T-helper 2 cell treated with Interferon-gamma antibody and Interleukin-4, amounts not matched to agents 5 μg/mL and 100 μg/mL, for 36 hours (primary cell): Measurements from ENCODE around the gene ZNF804A.

Experiments
- DNase-seq: peaks from one replicate; pipeline ENCODE4 v3.0.0; 2021; ENCODE audit warnings: low spot score
- H3K27ac Mint-ChIP-seq: one replicate; pipeline ENCODE4 v1.8.0; 2021; ENCODE audit warnings: mild to moderate bottlenecking, mixed read lengths
- H3K27me3 Mint-ChIP-seq: one replicate; pipeline ENCODE4 v1.8.0; 2021; ENCODE audit warnings: low read depth, mixed read lengths
- H3K36me3 Mint-ChIP-seq: one replicate; pipeline ENCODE4 v1.8.0; 2021; ENCODE audit warnings: low read depth, mixed read lengths
- H3K4me1 Mint-ChIP-seq: one replicate; pipeline ENCODE4 v1.8.0; 2021; ENCODE audit warnings: low read depth, mixed read lengths
- H3K4me3 Mint-ChIP-seq: one replicate; pipeline ENCODE4 v1.8.0; 2022; ENCODE audit warnings: mild to moderate bottlenecking, moderate library complexity, mixed read lengths
- H3K9me3 Mint-ChIP-seq: one replicate; pipeline ENCODE4 v1.8.0; 2021; ENCODE audit warnings: mixed read lengths

The ZNF804A gene

GRCh38 chr2:184637781-184638180, 39.5 kb downstream of the ZNF804A start:
- Mint-ChIP-seq H3K27ac (no peak overlapping the region), H3K27me3 (no peaks in the 10 kb centered on the region), H3K4me1 (no peaks in the 10 kb centered on the region), H3K4me3 (no peak overlapping the region), H3K36me3 (no peaks in the 10 kb centered on the region), H3K9me3 (no peaks in the 10 kb centered on the region)
- DNase-seq: no peak

- no peak overlapping the region for H3K4me3 Mint-ChIP-seq
- H3K36me3 Mint-ChIP-seq: no peaks in the 10 kb centered on the region
- DNase-seq: no peak
- H3K9me3 Mint-ChIP-seq: peaks cover 4% of the 10 kb centered on the region
- H3K27me3 Mint-ChIP-seq: no peaks in the 10 kb centered on the region
- H3K27ac Mint-ChIP-seq: no peak overlapping the region
- no peaks in the 10 kb centered on the region for H3K4me1 Mint-ChIP-seq
Observed at GRCh38 chr2:184644685-184645084, 46.4 kb downstream of the ZNF804A start.

- no peak overlapping the region for H3K27ac Mint-ChIP-seq
- no peaks in the 10 kb centered on the region for H3K36me3 Mint-ChIP-seq
- no peak overlapping the region for H3K4me3 Mint-ChIP-seq
- no peaks in the 10 kb centered on the region for H3K27me3 Mint-ChIP-seq
- no peaks in the 10 kb centered on the region for H3K4me1 Mint-ChIP-seq
- H3K9me3 Mint-ChIP-seq: peaks cover 9% of the 10 kb centered on the region
- DNase-seq: no peak
Observed at GRCh38 chr2:184646177-184646576, 47.8 kb downstream of the ZNF804A start.

- H3K27me3 Mint-ChIP-seq: no peaks in the 10 kb centered on the region
- no peaks in the 10 kb centered on the region for H3K4me1 Mint-ChIP-seq
- peaks cover 9% of the 10 kb centered on the region for H3K9me3 Mint-ChIP-seq
- H3K36me3 Mint-ChIP-seq: no peaks in the 10 kb centered on the region
- H3K27ac Mint-ChIP-seq: no peak overlapping the region
- no peak overlapping the region for H3K4me3 Mint-ChIP-seq
- DNase-seq: no peak
Observed at GRCh38 chr2:184646593-184646992, 48.3 kb downstream of the ZNF804A start.

GRCh38 chr2:184654945-184655344, 56.6 kb downstream of the ZNF804A start:
- peaks cover 3% of the 10 kb centered on the region for H3K9me3 Mint-ChIP-seq
- no peak overlapping the region for H3K27ac Mint-ChIP-seq
- H3K27me3 Mint-ChIP-seq: no peaks in the 10 kb centered on the region
- no peaks in the 10 kb centered on the region for H3K36me3 Mint-ChIP-seq
- no peaks in the 10 kb centered on the region for H3K4me1 Mint-ChIP-seq
- no peak for DNase-seq
- H3K4me3 Mint-ChIP-seq: no peak overlapping the region

- Mint-ChIP-seq H3K4me1 (no peaks in the 10 kb centered on the region), H3K36me3 (no peaks in the 10 kb centered on the region), H3K4me3 (no peak overlapping the region), H3K27me3 (no peaks in the 10 kb centered on the region), H3K9me3 (no peaks in the 10 kb centered on the region), H3K27ac (no peak overlapping the region)
- no peak for DNase-seq
Observed at GRCh38 chr2:184677171-184677570, 78.8 kb downstream of the ZNF804A start.

- no peaks in the 10 kb centered on the region for H3K4me1 Mint-ChIP-seq
- H3K9me3 Mint-ChIP-seq: no peaks in the 10 kb centered on the region
- no peak overlapping the region for H3K27ac Mint-ChIP-seq
- H3K27me3 Mint-ChIP-seq: no peaks in the 10 kb centered on the region
- no peak overlapping the region for H3K4me3 Mint-ChIP-seq
- no peak for DNase-seq
- H3K36me3 Mint-ChIP-seq: no peaks in the 10 kb centered on the region
Observed at GRCh38 chr2:184679219-184680018, 81.1 kb downstream of the ZNF804A start.

- Mint-ChIP-seq H3K27me3 (no peaks in the 10 kb centered on the region), H3K4me1 (no peaks in the 10 kb centered on the region), H3K4me3 (no peak overlapping the region), H3K27ac (no peak overlapping the region), H3K36me3 (no peaks in the 10 kb centered on the region), H3K9me3 (no peaks in the 10 kb centered on the region)
- no peak for DNase-seq
Observed at GRCh38 chr2:184680825-184681224, 82.5 kb downstream of the ZNF804A start.

GRCh38 chr2:184681642-184682321, 83.5 kb downstream of the ZNF804A start:
- Mint-ChIP-seq H3K27ac (no peak overlapping the region), H3K4me3 (no peak overlapping the region), H3K4me1 (no peaks in the 10 kb centered on the region), H3K27me3 (no peaks in the 10 kb centered on the region), H3K36me3 (no peaks in the 10 kb centered on the region), H3K9me3 (no peaks in the 10 kb centered on the region)
- DNase-seq: no peak

GRCh38 chr2:184683911-184684310, 85.6 kb downstream of the ZNF804A start:
- Mint-ChIP-seq H3K4me3 (no peak overlapping the region), H3K9me3 (no peaks in the 10 kb centered on the region), H3K27ac (no peak overlapping the region), H3K36me3 (no peaks in the 10 kb centered on the region), H3K4me1 (no peaks in the 10 kb centered on the region), H3K27me3 (no peaks in the 10 kb centered on the region)
- no peak for DNase-seq

GRCh38 chr2:184685999-184686841, 87.9 kb downstream of the ZNF804A start:
- H3K4me1 Mint-ChIP-seq: no peaks in the 10 kb centered on the region
- H3K27ac Mint-ChIP-seq: no peak overlapping the region
- no peaks in the 10 kb centered on the region for H3K27me3 Mint-ChIP-seq
- no peaks in the 10 kb centered on the region for H3K36me3 Mint-ChIP-seq
- DNase-seq: no peak
- H3K9me3 Mint-ChIP-seq: no peaks in the 10 kb centered on the region
- H3K4me3 Mint-ChIP-seq: no peak overlapping the region

- Mint-ChIP-seq H3K27ac (no peak overlapping the region), H3K4me1 (no peaks in the 10 kb centered on the region), H3K9me3 (no peaks in the 10 kb centered on the region), H3K27me3 (no peaks in the 10 kb centered on the region), H3K36me3 (no peaks in the 10 kb centered on the region), H3K4me3 (no peak overlapping the region)
- no peak for DNase-seq
Observed at GRCh38 chr2:184689638-184690037, 91.3 kb downstream of the ZNF804A start.

GRCh38 chr2:184692141-184692734, 93.9 kb downstream of the ZNF804A start:
- H3K27me3 Mint-ChIP-seq: no peaks in the 10 kb centered on the region
- H3K36me3 Mint-ChIP-seq: no peaks in the 10 kb centered on the region
- H3K27ac Mint-ChIP-seq: no peak overlapping the region
- no peak for DNase-seq
- H3K9me3 Mint-ChIP-seq: no peaks in the 10 kb centered on the region
- no peaks in the 10 kb centered on the region for H3K4me1 Mint-ChIP-seq
- no peak overlapping the region for H3K4me3 Mint-ChIP-seq

- Mint-ChIP-seq H3K27me3 (no peaks in the 10 kb centered on the region), H3K27ac (no peak overlapping the region), H3K9me3 (no peaks in the 10 kb centered on the region), H3K36me3 (no peaks in the 10 kb centered on the region), H3K4me3 (no peak overlapping the region), H3K4me1 (no peaks in the 10 kb centered on the region)
- no peak for DNase-seq
Observed at GRCh38 chr2:184696644-184697043, 98.3 kb downstream of the ZNF804A start.
